Brain pericyte (primary cell): ENCODE measurements around the gene JUND.

Source experiments
- DNase-seq: peaks from one replicate; pipeline ENCODE4 v3.0.0-alpha.2; 2012; ENCODE audit warnings: low read depth, low spot score

Gene JUND

DNA sequence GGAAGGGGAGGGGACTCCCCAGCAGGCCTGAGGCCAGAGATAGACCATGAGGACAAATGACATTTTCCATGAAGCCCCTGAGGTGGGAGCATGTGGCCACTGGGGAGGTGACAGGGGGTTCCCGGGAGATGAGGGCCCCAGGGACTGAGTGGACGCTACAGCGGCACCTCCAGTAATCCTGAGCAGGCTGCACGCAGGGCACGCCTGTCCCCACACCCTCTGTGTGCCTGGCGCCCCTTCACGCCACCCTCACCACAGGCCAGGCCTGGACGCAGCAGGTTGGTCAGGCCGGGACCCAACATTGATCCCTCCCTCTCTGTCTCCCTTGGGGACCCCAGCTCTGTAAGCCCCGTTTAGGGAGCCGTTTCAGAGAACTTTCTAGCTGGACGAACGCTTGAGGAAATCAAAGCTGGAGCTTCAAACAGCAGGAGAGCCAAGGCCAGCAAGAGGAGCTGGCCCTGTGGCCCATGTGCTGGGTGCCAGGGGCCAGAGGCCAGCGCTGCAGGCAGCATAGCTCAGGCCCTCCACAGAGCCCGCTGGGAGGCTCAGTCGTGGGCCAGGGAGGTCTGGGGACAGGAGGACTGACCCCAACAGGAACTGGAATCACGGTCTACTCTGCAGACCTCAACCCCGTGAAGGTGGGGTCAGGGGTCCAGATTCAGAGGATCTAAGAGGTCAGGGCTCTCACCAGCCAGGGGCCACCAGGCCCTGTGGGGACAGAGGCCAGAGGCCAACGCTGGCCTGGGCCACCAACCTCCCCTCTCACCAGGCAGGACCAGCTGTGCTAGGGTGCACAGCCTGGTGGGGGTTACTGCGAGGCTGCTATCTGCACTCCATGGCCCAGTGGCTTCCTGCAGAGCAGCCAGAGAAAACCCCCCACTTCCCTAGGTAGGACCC lies 26.9 kb upstream of the JUND start:
- DNase-seq: no peak

DNA sequence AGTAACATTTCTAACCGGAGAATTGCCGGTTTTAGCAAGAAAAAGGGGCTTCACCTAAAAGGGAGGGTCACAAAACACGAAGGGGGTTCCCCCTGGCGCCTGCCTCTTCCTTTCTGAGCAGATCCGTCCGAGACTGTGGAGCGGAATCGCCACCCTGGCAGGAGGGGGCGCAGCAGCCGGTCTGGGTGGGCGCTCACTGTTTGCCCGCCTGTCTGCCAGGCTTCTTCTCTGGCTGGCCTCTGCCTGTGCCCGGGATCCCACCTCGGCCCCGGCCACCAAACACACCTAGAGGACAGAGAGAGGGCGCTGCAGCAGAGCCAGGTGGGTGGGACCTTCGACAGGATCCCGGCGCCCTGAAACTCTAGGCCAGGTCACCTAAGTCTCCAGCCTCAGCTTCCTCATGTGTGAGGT lies 25.9 kb upstream of the JUND start:
- no peak for DNase-seq

DNA sequence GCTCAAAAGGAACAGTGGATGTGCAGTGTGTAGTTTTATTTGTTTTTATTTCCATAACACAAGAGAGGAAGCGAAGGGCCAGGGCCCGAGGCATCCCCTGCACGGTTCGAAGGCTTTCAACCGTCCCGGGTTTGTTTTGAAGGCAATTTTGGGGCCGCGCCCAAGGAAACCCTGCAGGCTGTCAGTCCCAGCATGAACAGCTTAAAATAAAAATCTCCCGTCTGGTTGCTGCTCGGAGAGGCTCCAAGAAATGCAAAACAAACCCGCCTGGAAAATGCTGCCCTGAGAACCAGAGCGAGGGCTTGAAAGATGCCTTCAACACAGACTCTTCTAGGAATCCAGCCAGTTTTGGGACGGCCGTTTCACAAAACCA lies 25.5 kb upstream of the JUND start:
- no peak for DNase-seq

DNA sequence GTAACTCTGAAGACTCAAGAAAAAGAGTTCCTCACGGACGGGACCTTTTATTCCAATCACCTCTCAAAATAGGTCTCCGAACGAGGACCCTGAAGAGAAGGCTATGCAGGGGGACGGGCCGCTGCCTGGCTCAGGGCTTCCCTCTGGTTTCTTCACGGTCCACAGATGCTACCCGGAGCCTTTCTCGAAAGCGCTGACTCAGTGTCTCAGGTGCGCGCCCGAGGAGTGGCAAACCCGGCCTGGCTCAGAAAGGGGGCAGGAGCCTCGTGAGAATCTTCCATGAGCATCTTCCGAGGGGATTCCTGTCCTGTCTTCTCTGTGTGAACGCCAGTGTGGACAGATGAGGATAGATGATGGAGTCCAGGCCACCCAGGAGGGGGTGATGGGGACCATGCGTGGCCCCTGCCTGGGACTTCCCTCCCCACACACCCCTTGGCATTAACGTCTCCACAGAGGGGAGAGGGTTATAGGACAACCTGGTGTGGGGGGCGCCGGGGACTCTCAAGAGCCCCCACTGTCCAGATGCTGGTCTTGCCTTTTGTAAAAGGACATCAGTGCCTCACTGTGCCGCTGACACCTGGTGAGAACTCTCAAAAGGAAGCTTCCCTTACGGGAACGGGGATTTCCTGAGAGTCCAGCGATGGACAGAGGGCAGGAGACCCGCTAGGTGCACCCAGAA lies 24.9 kb upstream of the JUND start:
- DNase-seq: no peak

DNA sequence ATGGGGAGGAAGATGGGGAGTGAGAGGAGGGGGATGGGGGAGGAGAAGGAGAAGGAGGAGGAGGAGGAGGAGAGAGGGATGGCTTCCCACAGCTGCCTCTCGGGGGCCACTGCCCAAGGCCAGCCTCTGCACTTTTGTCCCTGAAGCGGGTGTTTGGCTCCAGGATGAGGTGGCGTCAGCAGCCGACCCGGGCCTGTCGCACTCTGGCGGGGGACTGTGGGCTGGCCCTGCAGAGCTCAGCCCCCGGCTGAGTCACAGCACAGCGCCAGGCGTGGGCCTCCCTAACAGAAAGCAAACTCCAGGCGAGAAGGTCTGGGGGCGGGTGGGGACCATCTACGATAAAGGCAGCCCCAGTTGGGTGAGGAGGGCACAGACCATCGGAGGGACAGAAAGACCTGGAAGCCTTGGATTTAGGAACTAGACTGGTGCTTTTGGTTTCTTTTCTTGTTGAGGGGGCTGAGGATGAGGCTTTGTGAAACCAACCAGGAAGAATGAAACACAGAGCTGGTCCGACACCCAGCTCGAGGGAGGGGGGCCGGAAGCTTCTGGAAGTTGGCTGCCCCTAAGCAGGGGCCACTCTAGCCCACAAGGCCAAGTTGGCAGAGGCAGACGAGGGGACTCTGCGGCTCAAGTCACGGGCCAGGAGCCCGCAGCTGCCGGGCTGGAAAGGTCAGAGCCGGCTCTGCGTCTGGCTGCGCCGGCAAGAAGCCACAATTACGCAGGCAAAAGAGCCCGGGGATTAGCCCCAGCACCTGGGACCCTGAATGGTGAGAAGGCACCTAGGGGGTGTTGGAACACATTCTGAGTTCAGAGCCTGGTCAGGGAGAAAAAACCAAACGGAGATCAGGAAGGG lies 23.3 kb upstream of the JUND start:
- DNase-seq: peak; percentile 87

DNA sequence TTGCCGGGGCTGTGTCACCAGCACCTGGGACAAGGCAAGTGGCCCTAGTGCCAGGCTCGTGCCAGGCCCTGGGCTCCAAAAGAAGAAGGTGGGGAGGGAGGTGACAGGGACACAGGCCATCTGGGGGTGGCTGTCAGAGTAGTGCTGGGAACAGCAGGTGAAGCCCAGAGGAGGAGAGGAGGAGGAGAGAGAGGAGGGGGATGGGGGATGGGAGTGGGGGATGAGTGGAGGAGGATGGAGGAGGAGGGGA lies 22.7 kb upstream of the JUND start:
- no peak for DNase-seq

DNA sequence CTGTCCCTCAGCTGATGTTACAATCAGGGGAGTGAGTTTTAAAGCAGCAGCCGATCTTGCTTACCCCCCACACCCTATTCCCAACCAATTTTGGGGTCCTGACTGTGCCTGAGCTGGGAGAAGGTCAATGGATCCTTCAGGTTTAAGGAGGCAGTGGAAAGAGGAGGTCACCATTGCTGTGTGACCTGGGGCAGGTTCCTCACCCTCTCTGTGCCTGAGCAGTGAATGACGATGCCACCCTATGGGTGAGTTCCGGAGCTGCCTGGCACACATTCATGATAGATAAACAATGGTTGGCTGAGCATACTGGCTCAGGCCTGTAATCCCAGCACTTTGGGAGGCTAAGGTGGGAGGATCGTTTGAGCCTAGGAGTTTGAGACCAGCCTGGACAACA lies 20.3 kb upstream of the JUND start:
- DNase-seq: no peak

DNA sequence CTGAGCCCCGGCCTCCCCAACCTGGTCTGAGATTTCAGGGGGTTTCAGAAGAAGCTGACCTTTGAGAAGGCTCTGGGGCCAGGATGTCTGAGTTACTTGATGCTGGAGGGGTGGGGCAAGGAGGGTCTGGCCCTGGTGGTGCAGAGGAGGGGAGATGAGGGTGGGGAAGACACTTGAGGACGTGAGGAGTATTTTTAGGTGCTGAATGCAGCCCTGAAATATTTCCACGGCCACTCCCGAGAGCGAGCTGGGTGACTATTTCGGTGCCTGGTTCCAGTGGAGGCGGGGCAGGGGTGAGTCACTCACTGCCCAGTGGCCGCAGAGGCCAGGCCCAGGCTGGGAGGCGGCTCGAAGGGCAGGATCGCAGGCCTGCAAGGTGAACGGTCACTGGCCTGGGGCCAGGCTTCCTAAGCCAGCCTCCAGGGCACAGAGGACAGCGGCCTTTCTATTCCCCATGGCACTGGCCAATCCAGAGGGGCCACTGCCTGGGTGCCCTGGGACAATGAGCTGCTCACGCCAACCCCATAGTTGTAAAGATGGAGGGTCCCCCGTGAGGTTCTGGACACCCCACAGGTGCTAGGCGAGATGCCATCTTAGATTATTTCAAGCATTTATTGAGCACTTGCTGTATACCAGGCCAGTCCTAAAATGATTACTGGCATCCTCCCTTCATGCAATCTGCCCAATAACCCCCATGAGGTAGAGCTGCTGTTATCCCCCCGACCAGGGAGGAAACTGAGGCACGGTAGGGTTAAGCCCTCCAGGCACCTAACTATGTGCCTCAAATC lies 19.7 kb upstream of the JUND start:
- no peak for DNase-seq

DNA sequence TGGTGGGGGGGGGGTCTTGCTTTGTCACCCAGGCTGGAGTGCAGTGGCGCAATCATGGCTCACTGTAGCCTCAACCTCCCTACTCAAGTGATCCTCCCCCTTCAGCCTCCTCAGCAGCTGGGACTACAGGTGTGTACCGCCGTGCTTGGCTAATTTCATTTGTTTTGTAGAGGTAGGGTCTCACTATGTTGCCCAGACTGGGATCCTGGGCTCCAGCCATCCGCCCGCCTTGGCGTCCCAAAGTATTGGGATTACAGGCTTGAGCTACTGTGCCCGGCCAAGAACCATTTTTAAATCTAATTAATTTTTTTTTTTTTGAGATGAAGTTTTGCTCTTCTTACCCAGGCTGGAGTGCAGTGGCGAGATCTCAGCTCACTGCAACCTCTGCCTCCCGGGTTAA lies 18.2 kb upstream of the JUND start:
- no peak for DNase-seq

DNA sequence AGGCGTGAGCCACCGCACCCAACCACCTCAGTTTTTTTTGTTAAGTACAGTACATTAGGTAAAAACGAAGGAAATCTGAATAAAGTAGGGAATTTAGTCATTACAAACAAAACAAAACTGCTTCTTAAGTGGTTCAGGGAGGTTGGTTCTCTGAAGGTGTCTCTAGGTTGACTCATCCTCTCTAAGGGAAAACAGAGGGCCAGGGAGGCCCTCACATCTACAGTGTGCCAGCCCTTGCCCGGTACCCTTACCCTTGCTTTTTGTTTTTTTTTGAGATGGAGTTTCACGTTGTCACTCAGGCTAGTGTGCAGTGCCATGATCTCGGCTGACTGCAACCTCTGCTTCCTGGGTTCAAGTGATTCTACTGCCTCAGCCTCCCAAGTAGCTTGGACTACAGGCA lies 17.2 kb upstream of the JUND start:
- no peak for DNase-seq

DNA sequence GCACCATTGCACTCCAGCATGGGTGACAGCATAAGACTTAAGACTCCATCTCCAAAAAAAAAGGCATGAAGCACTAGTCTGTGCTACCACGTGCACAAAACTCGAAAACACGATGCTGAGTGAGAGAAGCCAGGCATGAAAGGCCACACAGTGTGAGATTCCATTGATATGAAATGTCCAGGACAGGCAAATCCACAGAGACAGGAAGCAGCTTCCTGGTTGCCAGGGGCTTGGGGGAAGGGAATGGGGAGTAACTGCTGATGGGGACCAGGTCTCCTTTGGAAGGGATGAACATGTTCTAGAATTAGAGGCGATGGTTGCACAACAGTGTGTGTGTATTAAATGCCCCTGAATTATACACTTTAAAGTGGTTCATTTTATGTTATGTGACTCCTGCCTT lies 15.9 kb upstream of the JUND start:
- no peak for DNase-seq

DNA sequence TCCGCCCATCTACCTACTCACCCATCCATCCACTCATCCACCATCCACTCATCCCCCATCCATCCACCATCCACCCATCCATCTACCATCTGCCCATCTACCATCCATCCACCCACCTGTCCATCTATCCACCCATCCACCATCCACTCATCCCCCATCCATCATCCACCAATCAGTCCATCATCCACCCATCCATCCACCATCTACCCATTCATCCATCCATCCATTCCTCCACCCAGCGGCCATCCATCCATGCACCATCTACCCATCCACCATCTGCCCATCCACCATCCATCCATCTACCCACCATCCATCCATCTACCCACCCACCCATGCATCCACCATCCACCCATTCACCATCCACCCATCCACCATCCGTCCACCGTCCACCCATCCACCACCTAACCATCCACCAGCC lies 13.6 kb upstream of the JUND start:
- DNase-seq: no peak

DNA sequence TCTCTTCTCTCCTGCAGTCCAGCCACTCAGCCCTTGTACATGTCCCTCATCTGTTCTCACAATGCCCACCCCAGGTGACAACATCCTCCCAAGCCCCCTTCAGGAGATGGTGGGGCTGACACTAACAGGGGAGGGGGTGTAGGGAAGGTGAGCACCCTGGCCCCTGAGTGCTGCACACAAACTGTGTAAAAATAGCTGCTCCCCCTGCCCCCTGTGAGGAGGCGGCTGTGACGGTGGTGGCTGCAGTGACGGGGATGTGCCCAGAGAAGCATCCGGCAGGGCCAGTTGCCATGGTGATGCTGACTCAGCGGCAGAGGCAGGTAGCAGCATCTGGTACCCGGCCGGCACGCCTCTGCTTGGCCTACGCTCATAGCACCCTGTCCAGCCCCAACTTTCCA lies 13.0 kb upstream of the JUND start:
- DNase-seq: no peak

DNA sequence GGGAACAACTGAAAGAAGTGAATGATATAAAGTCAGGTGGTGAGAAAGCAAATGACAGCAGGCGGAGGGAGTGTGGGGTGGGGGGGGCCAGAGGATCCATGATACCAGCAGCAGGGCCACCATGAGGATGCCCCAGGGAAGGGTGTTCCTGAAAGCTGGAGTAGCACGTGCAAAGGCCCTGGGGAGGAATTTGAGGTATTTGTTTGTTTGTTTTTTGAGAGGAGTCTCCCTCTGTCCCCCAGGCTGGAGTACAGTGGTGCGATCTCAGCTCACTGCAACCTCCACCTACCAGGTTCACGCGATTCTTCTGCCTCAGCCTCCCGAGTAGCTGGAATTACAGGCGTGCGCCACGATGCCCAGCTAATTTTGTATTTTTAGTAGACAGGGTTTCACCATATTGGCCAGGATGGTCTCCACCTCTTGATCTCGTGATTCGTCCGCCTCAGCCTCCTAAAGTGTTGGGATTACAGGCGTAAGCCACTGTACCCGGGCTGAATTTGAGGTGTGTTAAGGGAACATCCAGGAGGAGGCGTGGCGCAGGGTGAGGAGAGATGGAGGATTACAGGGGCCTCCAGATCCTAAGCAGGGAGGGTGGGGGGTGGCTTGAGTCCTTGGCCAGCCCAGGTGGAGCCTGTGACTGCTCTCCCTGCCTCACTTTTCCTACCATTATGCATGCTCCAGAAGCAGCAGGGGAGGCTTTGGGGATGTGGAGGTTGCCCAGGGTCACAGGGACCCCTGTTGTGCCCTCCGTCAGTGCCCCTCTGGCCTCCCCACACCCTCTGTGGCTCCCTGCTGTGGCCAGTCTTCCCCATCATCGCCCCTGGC lies 12.4 kb upstream of the JUND start:
- DNase-seq: no peak

DNA sequence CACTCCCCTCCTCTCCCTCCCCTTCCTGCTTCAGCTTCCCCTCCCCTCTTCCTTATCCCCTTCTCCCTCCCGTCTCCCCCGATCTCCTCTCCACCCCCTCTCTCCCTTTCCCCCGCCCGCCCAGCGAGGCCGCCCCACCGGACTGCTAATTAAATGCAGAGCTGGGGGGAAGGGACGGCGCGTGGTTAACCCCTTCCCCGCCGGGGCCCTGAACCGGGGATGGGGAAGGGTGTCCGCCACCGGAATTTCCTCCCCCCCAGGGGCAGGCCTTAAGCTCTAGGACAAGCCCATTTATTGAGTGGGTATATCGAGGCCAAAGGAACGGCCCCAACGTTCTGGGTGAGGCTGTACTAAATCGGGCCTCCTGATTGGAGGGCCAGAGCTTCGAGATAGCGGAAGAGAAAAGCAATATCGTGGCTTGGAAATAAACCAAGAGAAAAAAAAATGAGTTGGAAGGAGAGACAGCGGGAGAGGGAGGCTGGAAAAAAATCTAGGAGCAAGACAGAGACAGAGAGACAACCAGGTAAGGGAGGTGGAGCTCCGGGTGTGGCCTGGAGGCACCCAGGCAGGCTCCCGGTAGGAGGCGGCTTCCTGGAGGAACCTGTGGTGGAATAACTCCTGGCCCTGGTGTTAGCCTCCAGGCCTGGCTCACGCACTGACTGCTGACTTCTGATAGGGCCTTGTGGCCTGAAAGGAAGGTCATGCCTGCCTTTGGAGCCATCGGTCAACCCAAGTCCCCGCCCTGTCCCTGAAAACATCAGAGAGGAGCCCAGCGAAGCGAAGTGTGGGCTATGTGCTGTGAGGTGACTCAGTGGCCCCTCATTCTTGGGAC lies 11.6 kb upstream of the JUND start:
- DNase-seq: no peak

DNA sequence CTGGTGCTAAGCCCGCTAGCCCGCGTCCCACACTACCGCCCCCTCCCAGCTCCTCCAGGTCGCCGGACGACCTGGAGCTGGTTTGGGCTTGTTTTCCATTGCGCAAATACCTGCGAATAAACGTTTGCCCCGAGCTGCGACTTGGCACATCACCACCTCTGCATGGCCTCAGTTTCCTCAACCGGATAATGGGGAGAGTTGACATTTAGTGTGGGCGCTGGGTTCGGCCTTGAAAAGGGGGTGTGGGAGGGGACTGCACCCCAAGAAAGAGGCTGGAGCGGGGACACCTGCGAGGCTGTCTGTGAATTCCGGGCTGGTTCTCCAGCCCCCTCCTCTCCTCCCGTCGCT lies 11.0 kb upstream of the JUND start:
- DNase-seq: no peak

DNA sequence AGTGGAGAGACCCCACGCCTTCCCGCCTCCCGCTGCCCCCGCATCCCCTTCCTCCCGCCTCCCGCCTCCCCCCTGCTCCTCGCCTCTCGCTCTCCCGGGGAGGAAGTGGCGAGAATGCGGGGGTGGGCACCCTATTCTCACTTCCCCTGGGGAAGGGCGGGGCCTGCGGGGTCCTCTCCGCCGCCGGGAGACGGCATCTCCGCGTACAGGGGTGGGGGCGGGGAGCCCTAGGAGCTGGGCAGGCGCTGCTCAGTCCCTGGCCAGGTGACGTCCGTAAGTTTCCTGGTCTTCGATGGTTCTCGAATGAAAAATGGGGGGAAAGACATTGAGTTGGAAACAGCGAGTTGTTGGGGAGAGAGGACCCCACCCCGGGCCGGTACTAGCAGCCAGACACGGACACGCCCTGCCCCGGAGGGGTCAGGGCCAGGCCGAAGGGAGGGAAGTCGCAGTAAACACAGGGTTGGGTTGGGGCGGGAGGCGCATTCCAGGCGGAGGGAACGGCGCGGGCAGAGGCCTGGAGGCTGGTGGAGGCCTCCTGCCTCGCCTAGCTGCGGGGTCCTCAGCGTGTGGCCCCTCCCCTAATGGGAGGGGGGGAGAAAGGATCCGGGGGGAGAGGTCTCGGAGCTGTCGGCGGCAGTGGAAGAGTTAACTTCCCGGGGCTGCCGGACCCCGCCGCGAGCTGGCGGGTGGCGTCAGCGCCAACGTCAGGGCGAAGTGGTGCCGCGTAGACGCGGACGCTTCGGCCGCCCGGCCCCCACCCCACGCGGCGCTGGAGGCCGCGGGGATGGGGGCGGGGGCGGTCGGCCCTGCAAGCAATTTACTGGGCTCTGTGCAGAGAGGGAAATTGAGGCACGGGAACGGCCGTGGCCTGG lies 10.4 kb upstream of the JUND start:
- DNase-seq: no peak

DNA sequence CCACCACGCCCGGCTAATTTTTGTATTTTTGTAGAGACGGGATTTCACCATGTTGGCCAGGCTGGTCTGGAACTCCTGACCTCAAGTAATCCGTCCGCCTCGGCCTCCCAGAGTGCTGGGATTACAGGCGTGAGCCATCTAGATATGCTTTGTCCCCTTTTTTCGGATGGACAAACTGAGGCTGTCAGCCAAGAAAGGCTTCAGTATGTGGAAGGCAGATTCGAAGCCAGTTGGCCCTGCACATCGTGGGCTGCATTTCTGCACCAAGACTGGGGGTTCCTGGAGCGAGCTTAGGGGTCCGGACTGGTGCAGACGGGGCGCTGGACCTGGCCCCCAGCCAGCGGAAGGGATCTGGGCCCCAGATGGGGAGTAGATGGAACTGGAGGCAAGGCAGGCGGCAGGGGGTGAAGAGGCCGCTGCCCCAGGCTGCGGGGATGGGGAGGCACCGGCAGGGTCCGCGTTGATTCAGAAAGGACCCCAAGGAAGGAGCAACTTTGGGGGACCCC lies 9.7 kb upstream of the JUND start:
- no peak for DNase-seq
